BE2C (cell line): ENCODE results near the gene LENG8.

ENCODE experiments used
- DNase-seq: peaks from one replicate; pipeline ENCODE4 v3.0.0-alpha.2; 2020
- H3K27me3 ChIP-seq: fragments of 250-450 bp; sonication (Bioruptor Pico); 2 replicates; pipeline ENCODE4 v1.5.1; 2020; ENCODE audit warnings: mild to moderate bottlenecking
- H3K36me3 ChIP-seq: fragments of 250-450 bp; sonication (Bioruptor Pico); 2 replicates; pipeline ENCODE4 v1.5.1; 2020; ENCODE audit warnings: mild to moderate bottlenecking
- H3K4me1 ChIP-seq: fragments of 250-450 bp; sonication (Bioruptor Pico); 2 replicates; pipeline ENCODE4 v1.5.1; 2020
- H3K4me3 ChIP-seq: 2 replicates; pipeline ENCODE4 v1.5.1; 2011; ENCODE audit warnings: low read depth, low read length
- H3K9me3 ChIP-seq: fragments of 250-450 bp; sonication (Bioruptor Pico); 2 replicates; pipeline ENCODE4 v1.5.1; 2020
- TF ChIP-seq, protein P1 (sequence below): IDR thresholded peaks from 2 replicates; pipeline ENCODE4 v1.5.1; 2012; ENCODE audit warnings: mild to moderate bottlenecking, low read depth, low read length

The LENG8 gene

DNA sequence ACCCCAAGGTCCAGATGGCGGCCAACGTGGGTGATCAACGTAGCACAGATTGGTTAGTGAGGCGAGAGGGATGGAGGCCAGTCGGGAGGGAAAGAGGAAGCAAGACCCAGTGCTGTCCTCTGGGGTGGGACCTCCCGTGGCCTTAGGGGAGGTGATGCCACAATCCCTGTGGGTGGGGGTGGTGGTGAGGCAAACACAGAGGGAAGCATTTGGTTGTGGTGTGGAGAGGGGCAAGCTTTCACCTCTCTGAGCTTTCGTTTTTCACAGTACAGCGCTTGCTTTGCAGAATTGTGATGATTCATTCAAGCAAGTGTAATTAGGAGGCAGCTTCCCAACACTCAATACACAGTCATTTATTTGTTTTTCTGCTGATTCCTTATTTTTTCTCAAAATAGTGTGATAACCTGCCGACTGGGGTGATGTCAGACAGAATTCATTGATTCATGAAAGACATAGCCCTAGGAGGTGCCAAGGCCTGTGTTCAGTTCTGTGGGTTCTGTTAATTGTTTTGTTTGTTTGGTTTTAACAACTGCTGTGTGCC lies 2.4 kb downstream of the LENG8 start:
- no peak overlapping the region for H3K4me3 ChIP-seq
- DNase-seq = no peak
- H3K27me3 ChIP-seq = no peaks in the 10 kb centered on the region
- H3K4me1 ChIP-seq = no peaks in the 10 kb centered on the region
- no peaks in the 10 kb centered on the region for H3K9me3 ChIP-seq
- H3K36me3 ChIP-seq = peaks cover 58% of the 10 kb centered on the region
- TF ChIP-seq, protein P1, sequence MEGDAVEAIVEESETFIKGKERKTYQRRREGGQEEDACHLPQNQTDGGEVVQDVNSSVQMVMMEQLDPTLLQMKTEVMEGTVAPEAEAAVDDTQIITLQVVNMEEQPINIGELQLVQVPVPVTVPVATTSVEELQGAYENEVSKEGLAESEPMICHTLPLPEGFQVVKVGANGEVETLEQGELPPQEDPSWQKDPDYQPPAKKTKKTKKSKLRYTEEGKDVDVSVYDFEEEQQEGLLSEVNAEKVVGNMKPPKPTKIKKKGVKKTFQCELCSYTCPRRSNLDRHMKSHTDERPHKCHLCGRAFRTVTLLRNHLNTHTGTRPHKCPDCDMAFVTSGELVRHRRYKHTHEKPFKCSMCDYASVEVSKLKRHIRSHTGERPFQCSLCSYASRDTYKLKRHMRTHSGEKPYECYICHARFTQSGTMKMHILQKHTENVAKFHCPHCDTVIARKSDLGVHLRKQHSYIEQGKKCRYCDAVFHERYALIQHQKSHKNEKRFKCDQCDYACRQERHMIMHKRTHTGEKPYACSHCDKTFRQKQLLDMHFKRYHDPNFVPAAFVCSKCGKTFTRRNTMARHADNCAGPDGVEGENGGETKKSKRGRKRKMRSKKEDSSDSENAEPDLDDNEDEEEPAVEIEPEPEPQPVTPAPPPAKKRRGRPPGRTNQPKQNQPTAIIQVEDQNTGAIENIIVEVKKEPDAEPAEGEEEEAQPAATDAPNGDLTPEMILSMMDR = no peak

DNA sequence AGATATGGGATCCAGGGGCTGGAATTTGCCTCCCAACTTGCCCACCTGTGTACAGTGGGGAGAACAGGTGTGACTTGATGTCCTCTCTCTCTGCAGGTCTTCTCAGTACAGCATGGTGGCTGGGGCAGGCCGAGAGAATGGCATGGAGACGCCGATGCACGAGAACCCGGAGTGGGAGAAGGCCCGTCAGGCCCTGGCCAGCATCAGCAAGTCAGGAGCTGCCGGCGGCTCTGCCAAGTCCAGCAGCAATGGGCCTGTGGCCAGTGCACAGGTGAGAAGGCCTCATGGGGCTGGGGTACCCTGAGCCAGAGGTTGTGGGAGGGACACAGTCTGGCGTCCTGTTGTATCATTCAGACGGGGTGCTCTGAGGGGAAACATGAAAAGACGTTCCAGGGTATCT lies 3.0 kb downstream of the LENG8 start:
- H3K27me3 ChIP-seq = no peaks in the 10 kb centered on the region
- TF ChIP-seq, protein P1 = no peak
- H3K9me3 ChIP-seq = no peaks in the 10 kb centered on the region
- peaks cover 64% of the 10 kb centered on the region for H3K36me3 ChIP-seq
- H3K4me3 ChIP-seq = no peak overlapping the region
- no peaks in the 10 kb centered on the region for H3K4me1 ChIP-seq
- DNase-seq = no peak

DNA sequence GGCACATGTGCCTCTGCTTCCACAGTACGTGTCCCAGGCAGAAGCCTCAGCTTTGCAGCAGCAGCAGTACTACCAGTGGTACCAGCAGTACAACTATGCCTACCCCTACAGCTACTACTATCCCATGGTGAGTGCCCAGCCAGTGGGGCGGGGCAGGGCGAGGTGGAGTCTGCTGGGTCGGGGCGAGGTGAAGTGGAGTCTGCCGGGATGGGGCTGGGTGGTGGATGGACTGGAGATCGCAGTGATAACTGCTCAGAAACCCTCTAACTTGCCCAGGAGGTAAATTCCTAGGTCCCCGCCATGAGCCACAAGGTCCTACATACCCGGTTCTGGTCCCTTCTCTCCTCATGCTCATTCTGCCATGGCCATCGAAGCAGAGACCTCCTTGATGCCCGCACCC lies 3.6 kb downstream of the LENG8 start:
- no peaks in the 10 kb centered on the region for H3K4me1 ChIP-seq
- H3K4me3 ChIP-seq = no peak overlapping the region
- TF ChIP-seq, protein P1 = no peak
- H3K9me3 ChIP-seq = no peaks in the 10 kb centered on the region
- DNase-seq = no peak
- no peaks in the 10 kb centered on the region for H3K27me3 ChIP-seq
- peaks cover 70% of the 10 kb centered on the region for H3K36me3 ChIP-seq

DNA sequence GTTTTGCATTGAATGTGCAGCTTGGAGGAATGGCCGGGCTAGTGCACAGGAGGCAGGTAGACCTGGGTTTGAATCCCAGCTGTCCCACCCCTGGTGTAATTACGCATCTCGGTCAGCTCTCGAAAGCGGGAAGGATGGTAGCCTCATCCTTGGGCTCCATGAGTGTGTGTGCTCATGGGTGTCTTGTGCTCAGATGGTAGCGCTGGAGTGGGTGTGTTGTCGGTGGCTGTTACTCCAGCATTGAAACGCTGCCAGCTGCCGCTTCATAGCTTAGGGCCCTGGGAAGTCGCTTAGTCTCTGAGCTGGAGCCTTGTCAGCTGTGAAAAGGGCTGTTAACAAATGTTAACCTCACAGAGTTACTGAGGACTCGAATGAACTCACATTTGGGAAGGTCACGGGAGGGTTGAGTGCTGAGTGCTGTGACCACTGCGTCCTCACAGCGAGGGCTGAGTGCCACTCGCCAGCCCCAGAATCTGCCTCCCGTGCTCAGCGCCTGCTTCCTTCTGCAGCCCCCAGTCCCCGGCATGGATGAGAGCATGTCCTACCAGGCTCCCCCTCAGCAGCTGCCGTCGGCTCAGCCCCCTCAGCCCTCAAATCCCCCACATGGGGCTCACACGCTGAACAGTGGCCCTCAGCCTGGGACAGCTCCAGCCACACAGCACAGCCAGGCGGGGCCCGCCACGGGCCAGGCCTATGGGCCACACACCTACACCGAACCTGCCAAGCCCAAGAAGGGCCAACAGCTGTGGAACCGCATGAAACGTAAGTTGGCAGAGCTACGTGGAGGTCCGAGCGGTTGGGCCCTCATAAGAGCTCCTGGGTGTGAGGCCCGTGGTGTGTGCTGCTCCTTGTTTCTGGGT lies 5.2 kb downstream of the LENG8 start:
- peaks cover 85% of the 10 kb centered on the region for H3K36me3 ChIP-seq
- TF ChIP-seq, protein P1 = no peak

DNA sequence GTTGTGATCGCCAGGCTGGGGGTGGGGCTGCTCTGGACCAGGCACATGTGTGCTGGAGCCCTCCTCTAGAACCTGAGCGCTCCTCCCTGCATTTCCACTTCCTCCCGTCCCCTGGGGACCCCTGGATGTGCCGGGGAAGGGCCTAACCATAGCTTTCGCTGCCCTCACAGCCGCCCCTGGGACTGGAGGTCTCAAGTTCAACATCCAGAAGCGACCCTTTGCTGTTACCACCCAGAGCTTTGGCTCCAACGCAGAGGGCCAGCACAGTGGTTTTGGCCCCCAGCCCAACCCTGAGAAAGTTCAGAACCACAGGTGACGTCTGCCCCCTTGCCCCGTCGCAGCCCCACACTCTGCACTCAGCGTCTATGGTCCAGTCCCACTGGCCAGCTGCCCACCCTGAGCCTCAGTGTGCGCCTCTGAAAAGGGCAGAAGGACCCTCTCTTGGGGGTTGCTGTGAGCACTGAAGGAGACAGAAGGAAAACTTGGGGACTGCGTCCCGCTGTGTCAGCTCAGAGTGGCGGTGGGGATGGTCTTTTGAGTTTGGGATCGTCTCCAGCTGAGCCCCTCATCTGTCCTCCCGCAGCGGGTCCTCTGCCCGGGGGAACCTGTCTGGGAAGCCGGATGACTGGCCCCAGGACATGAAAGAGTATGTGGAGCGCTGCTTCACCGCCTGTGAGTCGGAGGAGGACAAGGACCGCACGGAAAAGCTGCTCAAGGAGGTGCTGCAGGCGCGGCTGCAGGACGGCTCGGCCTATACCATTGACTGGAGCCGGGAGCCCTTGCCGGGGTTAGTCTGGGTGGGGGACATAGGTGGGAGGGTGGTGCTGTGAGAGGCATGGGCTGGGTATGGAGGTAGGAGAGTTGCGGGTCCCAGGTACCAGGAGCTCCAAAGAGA lies 6.0 kb downstream of the LENG8 start:
- TF ChIP-seq, protein P1 = no peak
- Histone ChIP-seq H3K27me3 (no peaks in the 10 kb centered on the region), H3K4me1 (no peaks in the 10 kb centered on the region), H3K4me3 (no peak overlapping the region), H3K36me3 (peaks cover 90% of the 10 kb centered on the region), H3K9me3 (no peaks in the 10 kb centered on the region)
- no peak for DNase-seq

More for the DNA sequence above, 5.2 kb downstream of the LENG8 start:
- Histone ChIP-seq H3K9me3 (no peaks in the 10 kb centered on the region), H3K27me3 (no peaks in the 10 kb centered on the region), H3K4me3 (no peak overlapping the region), H3K4me1 (no peaks in the 10 kb centered on the region)
- DNase-seq = no peak
